GM23338 (cell line): ENCODE data around the gene NPDC1. TPM values are rescaled to one million over a fixed set of nuclear protein-coding genes. Genes with fewer than 3 reads are reported as not detected.

Experiments
- ATAC-seq: fragments of 200-7000 bp; cut with Tn5 transposase; 3 replicates; pipeline ENCODE4 v1.9.1; 2020
- DNase-seq: peaks from one replicate; pipeline ENCODE4 v3.0.0-alpha.2; 2015; ENCODE audit warnings: low spot score
- H2AFZ ChIP-seq: fragments of 200-600 bp; sonication (generic); 2 replicates; pipeline ENCODE4 v1.8.0; 2016; ENCODE audit warnings: antibody characterized with exemption, mild to moderate bottlenecking, moderate library complexity
- H3F3A ChIP-seq: fragments of 200-600 bp; sonication (generic); replicated peaks from 2 replicates; pipeline ENCODE4 v1.8.0; 2017; ENCODE audit warnings: antibody characterized with exemption, mixed run types, low read depth
- H3K27ac ChIP-seq: fragments of 200-600 bp; sonication (generic); 2 replicates; pipeline ENCODE4 v1.6.1; 2016; ENCODE audit warnings: low read depth
- H3K27me3 ChIP-seq: fragments of 200-600 bp; sonication (generic); 2 replicates; pipeline ENCODE4 v1.8.0; 2016; ENCODE audit warnings: mild to moderate bottlenecking, mixed run types, moderate library complexity; ENCODE audit not compliant: insufficient read depth
- H3K36me3 ChIP-seq: fragments of 200-600 bp; sonication (generic); 2 replicates; pipeline ENCODE4 v1.8.0; 2016; ENCODE audit warnings: mild to moderate bottlenecking; ENCODE audit not compliant: insufficient read depth
- H3K4me1 ChIP-seq: fragments of 200-600 bp; sonication (generic); 2 replicates; pipeline ENCODE4 v1.8.0; 2016; ENCODE audit warnings: mild to moderate bottlenecking, moderate library complexity; ENCODE audit not compliant: insufficient read depth
- H3K4me2 ChIP-seq: fragments of 200-600 bp; sonication (generic); 2 replicates; pipeline ENCODE4 v1.7.1; 2017; ENCODE audit warnings: mixed run types
- H3K4me3 ChIP-seq: fragments of 200-600 bp; sonication (generic); 2 replicates; pipeline ENCODE4 v1.6.1; 2016; ENCODE audit warnings: mixed run types
- H3K79me2 ChIP-seq: fragments of 200-600 bp; sonication (generic); replicated peaks from 2 replicates; pipeline ENCODE4 v1.8.0; 2017; ENCODE audit warnings: mild to moderate bottlenecking; ENCODE audit not compliant: insufficient read depth
- H3K9me2 ChIP-seq: fragments of 200-600 bp; sonication (generic); 2 replicates; pipeline ENCODE4 v1.8.0; 2017; ENCODE audit not compliant: insufficient read depth
- H4K20me1 ChIP-seq: fragments of 200-600 bp; sonication (generic); replicated peaks from 2 replicates; pipeline ENCODE4 v1.8.0; 2017; ENCODE audit warnings: mild to moderate bottlenecking; ENCODE audit not compliant: insufficient read depth
- H3K27ac Mint-ChIP-seq: 2 replicates; pipeline ENCODE4 v1.8.0; 2020; ENCODE audit warnings: inconsistent platforms, mild to moderate bottlenecking, moderate library complexity, mixed read lengths
- H3K27me3 Mint-ChIP-seq: 3 replicates; pipeline ENCODE4 v1.8.0; 2022; ENCODE audit warnings: low read depth, mild to moderate bottlenecking, moderate library complexity, mixed read lengths, inconsistent platforms; ENCODE audit not compliant: insufficient read depth, poor library complexity
- H3K36me3 Mint-ChIP-seq: 3 replicates; pipeline ENCODE4 v1.8.0; 2021; ENCODE audit warnings: low read depth, mild to moderate bottlenecking, inconsistent platforms, moderate library complexity, mixed read lengths
- H3K4me1 Mint-ChIP-seq: 3 replicates; pipeline ENCODE4 v1.8.0; 2020; ENCODE audit warnings: mild to moderate bottlenecking, inconsistent platforms, mixed read lengths
- H3K4me3 Mint-ChIP-seq: 3 replicates; pipeline ENCODE4 v1.8.0; 2021; ENCODE audit warnings: moderate library complexity, mild to moderate bottlenecking, inconsistent platforms, mixed read lengths
- H3K9me3 Mint-ChIP-seq: 3 replicates; pipeline ENCODE4 v1.8.0; 2020; ENCODE audit warnings: moderate library complexity, mild to moderate bottlenecking, inconsistent platforms, mixed read lengths
- CREB1 ChIP-seq: fragments of 250-450 bp; sonication (Bioruptor Pico); IDR thresholded peaks from 2 replicates; pipeline ENCODE4 v1.5.0; 2020; ENCODE audit warnings: low read depth, mild to moderate bottlenecking, moderate library complexity
- CTCF ChIP-seq, 2 experiments: fragments of 200-600 bp in 1 of 2; sonication (generic) in 1 of 2; conservative IDR thresholded peaks; 2 replicates each; pipeline versions ENCODE4 v1.5.1 to v1.6.1; 2016 to 2017; ENCODE audit warnings: antibody characterized with exemption in 2 of 2, low read depth in 2 of 2, mild to moderate bottlenecking in 2 of 2, moderate library complexity in 1 of 2
- EZH2 ChIP-seq: fragments of 200-600 bp; sonication (generic); IDR thresholded peaks from one replicate; pipeline ENCODE4 v1.8.0; 2017; ENCODE audit warnings: antibody characterized with exemption, mild to moderate bottlenecking, low read depth; ENCODE audit not compliant: unreplicated experiment
- EZH2phosphoT487 ChIP-seq: fragments of 200-600 bp; sonication (generic); IDR thresholded peaks from one replicate; pipeline ENCODE4 v1.8.1; 2018; ENCODE audit warnings: antibody characterized with exemption; ENCODE audit not compliant: unreplicated experiment
- JUNB ChIP-seq: IDR thresholded peaks from one replicate; pipeline ENCODE4 v1.6.1; 2016; ENCODE audit warnings: antibody characterized with exemption; ENCODE audit not compliant: unreplicated experiment
- NANOG ChIP-seq: IDR thresholded peaks from 2 replicates; pipeline ENCODE4 v1.6.1; 2016; ENCODE audit warnings: antibody characterized with exemption, borderline replicate concordance
- POLR2AphosphoS5 ChIP-seq: IDR thresholded peaks from 2 replicates; pipeline ENCODE4 v1.6.1; 2016; ENCODE audit warnings: antibody characterized with exemption, low read depth
- STAT1 ChIP-seq: IDR thresholded peaks from one replicate; pipeline ENCODE4 v1.6.1; 2016; ENCODE audit warnings: antibody characterized with exemption; ENCODE audit not compliant: unreplicated experiment
- ZNF114 ChIP-seq: fragments of 250-450 bp; sonication (Bioruptor Pico); IDR thresholded peaks from 2 replicates; pipeline ENCODE4 v1.5.0; 2020; ENCODE audit warnings: mild to moderate bottlenecking, moderate library complexity
- ZNF331 ChIP-seq: fragments of 250-450 bp; sonication (Bioruptor Pico); IDR thresholded peaks from 2 replicates; pipeline ENCODE4 v1.5.0; 2020; ENCODE audit warnings: low read depth, mild to moderate bottlenecking, moderate library complexity
- polyA plus RNA-seq: library from polyadenylated mRNA; unstranded; fragments of >200 nt; fragmentation: Nextera tagmentation; extraction: Ambion mirVana; gene quantifications from 2 replicates; pipeline ENCODE4 v1.2.1, GENCODE V29; 2016
- total RNA-seq: library from RNA; depleted of rRNA; stranded (reverse); fragments of >200 nt; shearing (Covaris generic); gene quantifications from 2 replicates; pipeline ENCODE4 v1.2.3, GENCODE V29; 2014
- TF ChIP-seq, protein P1 (sequence below): IDR thresholded peaks from 2 replicates; pipeline ENCODE4 v1.6.1; 2016; ENCODE audit warnings: antibody characterized with exemption
- TF ChIP-seq, protein P2 (sequence below): fragments of 250-450 bp; sonication (Bioruptor Pico); IDR thresholded peaks from 2 replicates; pipeline ENCODE4 v1.5.0; 2020; ENCODE audit warnings: mild to moderate bottlenecking, moderate library complexity
- TF ChIP-seq, protein P3 (sequence below): IDR thresholded peaks from one replicate; pipeline ENCODE4 v1.6.1; 2018; ENCODE audit warnings: antibody characterized with exemption; ENCODE audit not compliant: unreplicated experiment

Gene NPDC1
- total and polyA plus RNA-seq, 2 experiments from 2014 or later = 34.3 to 35.5 TPM

DNA sequence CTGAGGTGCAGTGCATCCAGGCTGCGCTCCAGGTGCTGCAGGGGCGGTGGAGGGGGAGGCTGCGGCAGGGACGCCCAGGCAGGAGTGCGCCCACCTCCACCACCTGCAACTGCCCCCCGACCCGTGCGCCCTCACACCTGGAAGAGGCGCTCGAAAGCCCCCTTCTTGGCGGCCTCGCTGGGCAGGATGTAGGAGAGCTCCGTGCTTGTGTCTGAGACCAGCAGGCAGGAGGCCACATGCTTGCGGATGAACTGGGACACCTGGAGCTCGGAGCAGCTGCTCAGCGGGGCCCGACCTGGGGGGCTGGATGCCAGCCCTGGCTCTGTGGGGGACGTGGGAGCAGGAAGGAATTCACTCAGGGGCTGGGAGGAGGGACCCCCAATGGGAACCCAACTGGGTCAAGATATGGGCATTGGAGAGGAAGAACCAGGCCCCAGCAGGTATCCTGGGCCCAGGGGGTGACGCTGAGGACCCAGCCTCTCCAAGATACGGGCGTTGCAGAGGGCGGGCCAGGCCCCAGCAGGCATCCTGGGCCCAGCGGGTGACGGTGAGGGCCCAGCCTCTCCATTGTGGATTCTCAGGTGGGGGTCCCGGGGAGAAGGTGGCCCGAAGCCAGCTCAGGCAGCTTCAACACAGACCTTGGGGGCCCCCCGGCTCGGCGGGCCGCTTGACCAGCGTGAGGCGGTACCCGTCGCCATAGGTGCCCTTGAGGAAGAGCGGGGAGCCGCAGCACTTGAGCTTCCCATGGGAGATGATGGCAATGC is 31.0 kb downstream of the NPDC1 start:
- no peak for TF ChIP-seq POLR2AphosphoS5
- no peak for TF ChIP-seq EZH2
- TF ChIP-seq NANOG = no peak
- TF ChIP-seq, protein P1, sequence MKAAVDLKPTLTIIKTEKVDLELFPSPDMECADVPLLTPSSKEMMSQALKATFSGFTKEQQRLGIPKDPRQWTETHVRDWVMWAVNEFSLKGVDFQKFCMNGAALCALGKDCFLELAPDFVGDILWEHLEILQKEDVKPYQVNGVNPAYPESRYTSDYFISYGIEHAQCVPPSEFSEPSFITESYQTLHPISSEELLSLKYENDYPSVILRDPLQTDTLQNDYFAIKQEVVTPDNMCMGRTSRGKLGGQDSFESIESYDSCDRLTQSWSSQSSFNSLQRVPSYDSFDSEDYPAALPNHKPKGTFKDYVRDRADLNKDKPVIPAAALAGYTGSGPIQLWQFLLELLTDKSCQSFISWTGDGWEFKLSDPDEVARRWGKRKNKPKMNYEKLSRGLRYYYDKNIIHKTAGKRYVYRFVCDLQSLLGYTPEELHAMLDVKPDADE = no peak
- TF ChIP-seq ZNF331 (CRISPR knock-in tag) = no peak
- TF ChIP-seq STAT1 = no peak
- TF ChIP-seq CTCF (conservative IDR thresholded peaks at IDR 0.05; ENCODE audit: low read depth in 2 of 2) = no peak
- TF ChIP-seq CREB1 (CRISPR knock-in tag) = no peak
- TF ChIP-seq ZNF114 (CRISPR knock-in tag) = no peak
- no peak for TF ChIP-seq EZH2phosphoT487
- TF ChIP-seq, protein P2, sequence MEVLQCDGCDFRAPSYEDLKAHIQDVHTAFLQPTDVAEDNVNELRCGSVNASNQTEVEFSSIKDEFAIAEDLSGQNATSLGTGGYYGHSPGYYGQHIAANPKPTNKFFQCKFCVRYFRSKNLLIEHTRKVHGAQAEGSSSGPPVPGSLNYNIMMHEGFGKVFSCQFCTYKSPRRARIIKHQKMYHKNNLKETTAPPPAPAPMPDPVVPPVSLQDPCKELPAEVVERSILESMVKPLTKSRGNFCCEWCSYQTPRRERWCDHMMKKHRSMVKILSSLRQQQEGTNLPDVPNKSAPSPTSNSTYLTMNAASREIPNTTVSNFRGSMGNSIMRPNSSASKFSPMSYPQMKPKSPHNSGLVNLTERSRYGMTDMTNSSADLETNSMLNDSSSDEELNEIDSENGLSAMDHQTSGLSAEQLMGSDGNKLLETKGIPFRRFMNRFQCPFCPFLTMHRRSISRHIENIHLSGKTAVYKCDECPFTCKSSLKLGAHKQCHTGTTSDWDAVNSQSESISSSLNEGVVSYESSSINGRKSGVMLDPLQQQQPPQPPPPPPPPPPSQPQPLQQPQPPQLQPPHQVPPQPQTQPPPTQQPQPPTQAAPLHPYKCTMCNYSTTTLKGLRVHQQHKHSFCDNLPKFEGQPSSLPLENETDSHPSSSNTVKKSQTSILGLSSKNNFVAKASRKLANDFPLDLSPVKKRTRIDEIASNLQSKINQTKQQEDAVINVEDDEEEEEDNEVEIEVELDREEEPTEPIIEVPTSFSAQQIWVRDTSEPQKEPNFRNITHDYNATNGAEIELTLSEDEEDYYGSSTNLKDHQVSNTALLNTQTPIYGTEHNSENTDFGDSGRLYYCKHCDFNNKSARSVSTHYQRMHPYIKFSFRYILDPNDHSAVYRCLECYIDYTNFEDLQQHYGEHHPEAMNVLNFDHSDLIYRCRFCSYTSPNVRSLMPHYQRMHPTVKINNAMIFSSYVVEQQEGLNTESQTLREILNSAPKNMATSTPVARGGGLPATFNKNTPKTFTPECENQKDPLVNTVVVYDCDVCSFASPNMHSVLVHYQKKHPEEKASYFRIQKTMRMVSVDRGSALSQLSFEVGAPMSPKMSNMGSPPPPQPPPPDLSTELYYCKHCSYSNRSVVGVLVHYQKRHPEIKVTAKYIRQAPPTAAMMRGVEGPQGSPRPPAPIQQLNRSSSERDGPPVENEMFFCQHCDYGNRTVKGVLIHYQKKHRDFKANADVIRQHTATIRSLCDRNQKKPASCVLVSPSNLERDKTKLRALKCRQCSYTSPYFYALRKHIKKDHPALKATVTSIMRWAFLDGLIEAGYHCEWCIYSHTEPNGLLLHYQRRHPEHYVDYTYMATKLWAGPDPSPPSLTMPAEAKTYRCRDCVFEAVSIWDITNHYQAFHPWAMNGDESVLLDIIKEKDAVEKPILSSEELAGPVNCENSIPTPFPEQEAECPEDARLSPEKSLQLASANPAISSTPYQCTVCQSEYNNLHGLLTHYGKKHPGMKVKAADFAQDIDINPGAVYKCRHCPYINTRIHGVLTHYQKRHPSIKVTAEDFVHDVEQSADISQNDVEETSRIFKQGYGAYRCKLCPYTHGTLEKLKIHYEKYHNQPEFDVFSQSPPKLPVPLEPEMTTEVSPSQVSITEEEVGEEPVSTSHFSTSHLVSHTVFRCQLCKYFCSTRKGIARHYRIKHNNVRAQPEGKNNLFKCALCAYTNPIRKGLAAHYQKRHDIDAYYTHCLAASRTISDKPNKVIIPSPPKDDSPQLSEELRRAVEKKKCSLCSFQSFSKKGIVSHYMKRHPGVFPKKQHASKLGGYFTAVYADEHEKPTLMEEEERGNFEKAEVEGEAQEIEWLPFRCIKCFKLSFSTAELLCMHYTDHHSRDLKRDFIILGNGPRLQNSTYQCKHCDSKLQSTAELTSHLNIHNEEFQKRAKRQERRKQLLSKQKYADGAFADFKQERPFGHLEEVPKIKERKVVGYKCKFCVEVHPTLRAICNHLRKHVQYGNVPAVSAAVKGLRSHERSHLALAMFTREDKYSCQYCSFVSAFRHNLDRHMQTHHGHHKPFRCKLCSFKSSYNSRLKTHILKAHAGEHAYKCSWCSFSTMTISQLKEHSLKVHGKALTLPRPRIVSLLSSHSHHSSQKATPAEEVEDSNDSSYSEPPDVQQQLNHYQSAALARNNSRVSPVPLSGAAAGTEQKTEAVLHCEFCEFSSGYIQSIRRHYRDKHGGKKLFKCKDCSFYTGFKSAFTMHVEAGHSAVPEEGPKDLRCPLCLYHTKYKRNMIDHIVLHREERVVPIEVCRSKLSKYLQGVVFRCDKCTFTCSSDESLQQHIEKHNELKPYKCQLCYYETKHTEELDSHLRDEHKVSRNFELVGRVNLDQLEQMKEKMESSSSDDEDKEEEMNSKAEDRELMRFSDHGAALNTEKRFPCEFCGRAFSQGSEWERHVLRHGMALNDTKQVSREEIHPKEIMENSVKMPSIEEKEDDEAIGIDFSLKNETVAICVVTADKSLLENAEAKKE (CRISPR knock-in tag) = no peak
- TF ChIP-seq, protein P3, sequence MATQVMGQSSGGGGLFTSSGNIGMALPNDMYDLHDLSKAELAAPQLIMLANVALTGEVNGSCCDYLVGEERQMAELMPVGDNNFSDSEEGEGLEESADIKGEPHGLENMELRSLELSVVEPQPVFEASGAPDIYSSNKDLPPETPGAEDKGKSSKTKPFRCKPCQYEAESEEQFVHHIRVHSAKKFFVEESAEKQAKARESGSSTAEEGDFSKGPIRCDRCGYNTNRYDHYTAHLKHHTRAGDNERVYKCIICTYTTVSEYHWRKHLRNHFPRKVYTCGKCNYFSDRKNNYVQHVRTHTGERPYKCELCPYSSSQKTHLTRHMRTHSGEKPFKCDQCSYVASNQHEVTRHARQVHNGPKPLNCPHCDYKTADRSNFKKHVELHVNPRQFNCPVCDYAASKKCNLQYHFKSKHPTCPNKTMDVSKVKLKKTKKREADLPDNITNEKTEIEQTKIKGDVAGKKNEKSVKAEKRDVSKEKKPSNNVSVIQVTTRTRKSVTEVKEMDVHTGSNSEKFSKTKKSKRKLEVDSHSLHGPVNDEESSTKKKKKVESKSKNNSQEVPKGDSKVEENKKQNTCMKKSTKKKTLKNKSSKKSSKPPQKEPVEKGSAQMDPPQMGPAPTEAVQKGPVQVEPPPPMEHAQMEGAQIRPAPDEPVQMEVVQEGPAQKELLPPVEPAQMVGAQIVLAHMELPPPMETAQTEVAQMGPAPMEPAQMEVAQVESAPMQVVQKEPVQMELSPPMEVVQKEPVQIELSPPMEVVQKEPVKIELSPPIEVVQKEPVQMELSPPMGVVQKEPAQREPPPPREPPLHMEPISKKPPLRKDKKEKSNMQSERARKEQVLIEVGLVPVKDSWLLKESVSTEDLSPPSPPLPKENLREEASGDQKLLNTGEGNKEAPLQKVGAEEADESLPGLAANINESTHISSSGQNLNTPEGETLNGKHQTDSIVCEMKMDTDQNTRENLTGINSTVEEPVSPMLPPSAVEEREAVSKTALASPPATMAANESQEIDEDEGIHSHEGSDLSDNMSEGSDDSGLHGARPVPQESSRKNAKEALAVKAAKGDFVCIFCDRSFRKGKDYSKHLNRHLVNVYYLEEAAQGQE = no peak
- TF ChIP-seq JUNB = no peak
- Histone ChIP-seq H3K4me1 (no peaks in the 10 kb centered on the region), H4K20me1 (no peaks in the 10 kb centered on the region), H3K36me3 (no peaks in the 10 kb centered on the region), H3K27me3 (no peaks in the 10 kb centered on the region), H3K4me2 (no peak overlapping the region), H3K4me3 (no peak overlapping the region), H2AFZ (no peak overlapping the region), H3K27ac (no peak overlapping the region), H3F3A (no peaks in the 10 kb centered on the region), H3K9me2 (no peaks in the 10 kb centered on the region), H3K79me2 (no peaks in the 10 kb centered on the region)
- no peak overlapping the region for H3K4me3 Mint-ChIP-seq
- no peaks in the 10 kb centered on the region for H3K9me3 Mint-ChIP-seq
- no peak overlapping the region for H3K27ac Mint-ChIP-seq
- no peak for ATAC-seq
- peaks cover 2% of the 10 kb centered on the region; the same call in 1 of the 3 replicates for H3K36me3 Mint-ChIP-seq
- peaks cover 4% of the 10 kb centered on the region for H3K27me3 Mint-ChIP-seq
- no peak for DNase-seq
- H3K4me1 Mint-ChIP-seq = no peaks in the 10 kb centered on the region
